IMR-90 (cell line): ENCODE data around the gene FAHD1. TPM values are rescaled to one million over a fixed set of nuclear protein-coding genes. Genes with fewer than 3 reads are reported as not detected.
A peak's percentile ranks its signal among the peaks of the same experiment; 100 is the strongest.

Experiments
- ATAC-seq: fragments of 200-7000 bp; cut with Tn5 transposase; 2 replicates; pipeline ENCODE4 v1.9.1; 2020; ENCODE audit warnings: low read depth, mild to moderate bottlenecking, moderate library complexity
- BruUV-seq: library from RNA; stranded (reverse); fragments of 400-500 nt; replicated peaks from 2 replicates; lab custom pipeline; 2021; lab: Mats Ljungman, UMichigan
- CTCF ChIA-PET: fragments of 300-600 bp; formaldehyde crosslinking; extraction: SDS; loops from one replicate; lab custom pipeline; 2021; ENCODE audit warnings: antibody characterized with exemption; lab: Yijun Ruan, JAX
- POLR2A ChIA-PET: fragments of 300-600 bp; sonication (Branson Sonifier 250); formaldehyde crosslinking; loops from one replicate; lab custom pipeline; 2022; ENCODE audit warnings: antibody characterized with exemption; ENCODE audit not compliant: unreplicated experiment; lab: Charles Lee
- DNase-seq: peaks from one replicate; pipeline ENCODE4 v3.0.0; 2013
- H2AFZ ChIP-seq: replicated peaks from 2 replicates; pipeline ENCODE3; 2013; ENCODE audit warnings: low read length, mild to moderate bottlenecking; ENCODE audit not compliant: poor library complexity
- H2AK5ac ChIP-seq: 2 replicates; pipeline ENCODE4 v1.6.1; 2013; ENCODE audit warnings: low read depth, low read length, inconsistent platforms
- H2AK9ac ChIP-seq: replicated peaks from 2 replicates; pipeline ENCODE3; 2013; ENCODE audit warnings: mild to moderate bottlenecking, low read depth, low read length, moderate library complexity; ENCODE audit not compliant: poor library complexity
- H2BK120ac ChIP-seq: 2 replicates; pipeline ENCODE4 v1.6.1; 2013; ENCODE audit warnings: low read depth, low read length, inconsistent platforms
- H2BK15ac ChIP-seq: 3 replicates; pipeline ENCODE4 v1.6.1; 2013; ENCODE audit warnings: low read depth, low read length, inconsistent platforms
- H2BK20ac ChIP-seq: 2 replicates; pipeline ENCODE4 v1.6.1; 2013; ENCODE audit warnings: low read depth, mild to moderate bottlenecking, inconsistent platforms, low read length, moderate library complexity
- H2BK5ac ChIP-seq: 2 replicates; pipeline ENCODE4 v1.6.1; 2013; ENCODE audit warnings: mild to moderate bottlenecking, low read depth, low read length, inconsistent platforms; ENCODE audit not compliant: poor library complexity, severe bottlenecking
- H3K14ac ChIP-seq: replicated peaks from 2 replicates; pipeline ENCODE4 v1.6.1; 2013; ENCODE audit warnings: low read depth, low read length, inconsistent platforms
- H3K18ac ChIP-seq: 2 replicates; pipeline ENCODE4 v1.6.1; 2013; ENCODE audit warnings: low read depth, low read length, control low read depth
- H3K23ac ChIP-seq: 2 replicates; pipeline ENCODE4 v1.6.1; 2013; ENCODE audit warnings: low read depth, low read length, inconsistent platforms
- H3K27ac ChIP-seq: 2 replicates; pipeline ENCODE4 v1.5.1; 2013; ENCODE audit warnings: mild to moderate bottlenecking, control low read depth, low read length; ENCODE audit not compliant: insufficient read depth
- H3K27me3 ChIP-seq: 2 replicates; pipeline ENCODE4 v1.6.1; 2013; ENCODE audit warnings: low read length; ENCODE audit not compliant: control insufficient read depth, insufficient read depth
- H3K36me3 ChIP-seq: 2 replicates; pipeline ENCODE4 v1.6.1; 2013; ENCODE audit warnings: low read length, mixed read lengths; ENCODE audit not compliant: control insufficient read depth, insufficient read depth
- H3K4ac ChIP-seq: 2 replicates; pipeline ENCODE4 v1.6.1; 2013; ENCODE audit warnings: low read depth, low read length, inconsistent platforms
- H3K4me1 ChIP-seq: 2 replicates; pipeline ENCODE4 v1.6.1; 2013; ENCODE audit warnings: low read length, mixed read lengths; ENCODE audit not compliant: control insufficient read depth, insufficient read depth
- H3K4me2 ChIP-seq: 2 replicates; pipeline ENCODE4 v1.6.1; 2013; ENCODE audit warnings: low read depth, mild to moderate bottlenecking, control low read depth, low read length, moderate library complexity
- H3K4me3 ChIP-seq: 2 replicates; pipeline ENCODE4 v1.5.1; 2013; ENCODE audit warnings: low read depth, mild to moderate bottlenecking, control low read depth, low read length, moderate library complexity; ENCODE audit not compliant: insufficient read depth
- H3K56ac ChIP-seq: 2 replicates; pipeline ENCODE4 v1.6.1; 2013; ENCODE audit warnings: low read length, inconsistent platforms; ENCODE audit not compliant: insufficient read depth; ENCODE audit errors: extremely low read depth
- H3K79me1 ChIP-seq, 2 experiments: 2 replicates each; pipeline ENCODE4 v1.6.1; 2013; ENCODE audit warnings: low read length in 2 of 2, inconsistent platforms in 1 of 2, low read depth in 1 of 2
- H3K9ac ChIP-seq: 2 replicates; pipeline ENCODE4 v1.6.1; 2013; ENCODE audit warnings: low read depth, low read length, control low read depth
- H3K9me1 ChIP-seq: 2 replicates; pipeline ENCODE4 v1.6.1; 2013; ENCODE audit warnings: low read length, inconsistent platforms; ENCODE audit not compliant: insufficient read depth
- H3K9me3 ChIP-seq: 2 replicates; pipeline ENCODE4 v1.6.1; 2013; ENCODE audit warnings: low read length; ENCODE audit not compliant: control insufficient read depth, insufficient read depth
- H4K20me1 ChIP-seq: 2 replicates; pipeline ENCODE4 v1.6.1; 2013; ENCODE audit warnings: low read length, inconsistent platforms; ENCODE audit not compliant: insufficient read depth
- H4K5ac ChIP-seq: 2 replicates; pipeline ENCODE4 v1.6.1; 2013; ENCODE audit warnings: mild to moderate bottlenecking, low read depth, low read length, control low read depth
- H4K8ac ChIP-seq, 2 experiments: 2 replicates each; pipeline ENCODE4 v1.6.1; 2013; ENCODE audit warnings: low read depth in 2 of 2, low read length in 2 of 2, control low read depth in 1 of 2, inconsistent platforms in 1 of 2
- H4K91ac ChIP-seq: 2 replicates; pipeline ENCODE4 v1.6.1; 2013; ENCODE audit warnings: low read depth, low read length, inconsistent platforms; ENCODE audit not compliant: insufficient read depth
- CTCF ChIP-seq: conservative IDR thresholded peaks from 2 replicates; pipeline ENCODE4 v1.5.1; 2012; ENCODE audit warnings: mild to moderate bottlenecking, low read depth, low read length, improper control_type of control experiment
- POLR2A ChIP-seq: IDR thresholded peaks from 2 replicates; pipeline ENCODE4 v1.6.1; 2012; ENCODE audit warnings: mild to moderate bottlenecking, low read depth, low read length
- RAD21 ChIP-seq: IDR thresholded peaks from 2 replicates; pipeline ENCODE4 v1.6.1; 2012; ENCODE audit warnings: low read length, improper control_type of control experiment
- RFX5 ChIP-seq: IDR thresholded peaks from 2 replicates; pipeline ENCODE4 v1.8.0; 2012; ENCODE audit warnings: low read depth, mild to moderate bottlenecking, low read length, moderate library complexity
- WGBS, 2 experiments: methylation state at CpG; one replicate each; pipeline versions ENCODE4 v1.1.5 to v1.1.7; 2013; ENCODE audit warnings: missing lambda C conversion rate in 2 of 2; ENCODE audit not compliant: insufficient read length in 1 of 2; ENCODE audit errors: extremely low coverage in 2 of 2; 5-methylcytosine and 5-hydroxymethylcytosine counted together
- dilution Hi-C: fragments of 300-500 bp; cut with HindIII; formaldehyde crosslinking; loops from one replicate; pipeline ENCODE4 v1.14.3; 2018; ENCODE audit warnings: low sequenced_read_pairs; ENCODE audit not compliant: unreplicated experiment
- in situ Hi-C: fragments of 300-500 bp; cut with MboI; formaldehyde crosslinking; loops from 3 replicates; pipeline ENCODE4 v1.14.3; 2019; ENCODE audit warnings: low sequenced_read_pairs, inconsistent platforms, mixed read lengths
- intact Hi-C: fragments of 100-400 bp; cut with micrococcal nuclease; formaldehyde crosslinking; loops from 2 replicates; pipeline ENCODE4 v1.10.0; 2022
- polyA plus RNA-seq, 3 experiments: library from polyadenylated mRNA; depleted of rRNA; stranded (reverse); fragments of >200 nt; gene quantifications; 2 replicates each; pipeline ENCODE4 v1.2.3, GENCODE V29; 2012; ENCODE audit warnings: low replicate concordance in 1 of 3
- total RNA-seq: library from RNA; depleted of rRNA; stranded (reverse); fragments of >200 nt; gene quantifications from 2 replicates; pipeline ENCODE4 v1.2.3, GENCODE V29; 2012

FAHD1 gene
- total and polyA plus RNA-seq, 2 of the 4 experiments (the other 2 are of a cell fraction) = 65.3 to 85.9 TPM

GRCh38 chr16:1823821-1824220 lies 3.2 kb upstream of the FAHD1 start:
- Histone ChIP-seq H3K14ac (no peak overlapping the region), H3K4me2 (no peak overlapping the region), H2BK120ac (no peak overlapping the region), H3K56ac (no peak overlapping the region), H3K18ac (no peak overlapping the region), H3K9me3 (no peaks in the 10 kb centered on the region), H3K27ac (no peak overlapping the region), H3K79me1 (peaks cover 10 to 47% of the 10 kb centered on the region in 2 experiments), H3K4ac (no peak overlapping the region), H3K36me3 (peaks cover 8% of the 10 kb centered on the region), H2BK15ac (no peak overlapping the region), H2AFZ (no peak overlapping the region), H2AK9ac (no peak overlapping the region), H4K20me1 (peaks cover 7% of the 10 kb centered on the region; the same call in 1 of the 2 replicates), H3K9me1 (peaks cover under 1% of the 10 kb centered on the region), H3K4me1 (peaks cover 4% of the 10 kb centered on the region; the same call in 1 of the 2 replicates), H3K4me3 (no peak overlapping the region), H3K27me3 (no peaks in the 10 kb centered on the region), H4K91ac (no peak overlapping the region), H2AK5ac (no peak overlapping the region), H4K5ac (no peak overlapping the region), H3K9ac (no peak overlapping the region), H4K8ac (no peak overlapping the region), H2BK20ac (no peak overlapping the region), H3K23ac (no peak overlapping the region), H2BK5ac (no peak overlapping the region)
- ChIA-PET CTCF (interaction anchor here (0.6 to 1.1 kb wide), 4 partner anchors 25 to 845 kb away, joined by 3 to 5 read pairs (median 4); partner anchors contain the start of genes NUBP2 and SPSB3), POLR2A (no interaction called here)
- intact Hi-C loops (no loop called here), dilution Hi-C loops (no loop called here), in situ Hi-C loops (no loop called here)
- peak; percentile 59 for DNase-seq
- no TSS peak for BruUV-seq
- ATAC-seq = no peak
- WGBS, 2 experiments = 62% methylated on average over 2 of the region's 9 CpGs; no CpG with 5 or more reads in 1 of the 2 experiments
- TF ChIP-seq CTCF (peak; percentile 41), POLR2A (no peak), RFX5 (no peak), RAD21 (peak; percentile 43)
